Hair follicle dermal papilla cell (primary cell): Measurements from ENCODE around the gene FGFRL1. TPM values are rescaled to one million over a fixed set of nuclear protein-coding genes. Genes with fewer than 3 reads are reported as not detected.

ENCODE experiments used
- total RNA-seq: library from RNA; depleted of rRNA; stranded (reverse); fragments of >200 nt; gene quantifications from 2 replicates; pipeline ENCODE4 v1.2.3, GENCODE V29; 2012

FGFRL1 gene, protein sequence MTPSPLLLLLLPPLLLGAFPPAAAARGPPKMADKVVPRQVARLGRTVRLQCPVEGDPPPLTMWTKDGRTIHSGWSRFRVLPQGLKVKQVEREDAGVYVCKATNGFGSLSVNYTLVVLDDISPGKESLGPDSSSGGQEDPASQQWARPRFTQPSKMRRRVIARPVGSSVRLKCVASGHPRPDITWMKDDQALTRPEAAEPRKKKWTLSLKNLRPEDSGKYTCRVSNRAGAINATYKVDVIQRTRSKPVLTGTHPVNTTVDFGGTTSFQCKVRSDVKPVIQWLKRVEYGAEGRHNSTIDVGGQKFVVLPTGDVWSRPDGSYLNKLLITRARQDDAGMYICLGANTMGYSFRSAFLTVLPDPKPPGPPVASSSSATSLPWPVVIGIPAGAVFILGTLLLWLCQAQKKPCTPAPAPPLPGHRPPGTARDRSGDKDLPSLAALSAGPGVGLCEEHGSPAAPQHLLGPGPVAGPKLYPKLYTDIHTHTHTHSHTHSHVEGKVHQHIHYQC
- 20.6 and 20.9 TPM in 2 replicates for total RNA-seq

DNA sequence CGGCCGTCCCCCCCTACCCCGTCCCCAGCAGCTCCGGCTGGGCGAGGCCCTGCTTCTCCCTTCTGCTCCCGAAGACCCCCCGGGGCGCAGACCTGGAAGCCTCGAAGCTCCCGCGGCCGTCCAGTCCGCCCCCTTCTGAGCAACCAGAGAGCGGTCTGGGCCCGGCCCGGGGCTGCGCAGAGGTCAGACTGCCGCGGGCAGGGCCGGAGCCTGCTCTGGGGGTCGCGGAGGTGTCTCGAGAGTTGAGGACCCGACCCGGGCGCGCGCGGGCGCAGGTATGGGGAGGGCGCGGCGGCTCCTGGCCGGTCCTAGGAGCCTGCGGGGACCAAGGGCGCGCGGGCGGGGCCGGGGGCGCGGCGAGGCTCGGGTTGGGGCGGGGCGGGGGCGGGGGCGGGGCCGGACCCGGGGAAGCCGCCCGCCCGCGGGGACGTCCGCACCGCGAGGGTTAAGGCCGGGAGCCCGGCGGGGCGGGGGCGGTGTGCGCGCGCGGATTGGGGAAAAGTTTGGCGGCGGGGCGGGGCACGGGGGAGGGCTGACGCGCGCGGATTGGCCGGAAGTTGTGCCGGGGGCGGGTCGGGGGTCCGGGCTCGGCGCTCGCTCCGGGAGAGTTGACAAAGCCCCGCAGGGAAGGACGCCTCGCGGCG, at the start of gene FGFRL1:
Gene FGFRL1, plus strand, starts transcription at position 605 of the 644 bp plus-strand sequence. CDS start 860 bp downstream, outside the sequence.

DNA sequence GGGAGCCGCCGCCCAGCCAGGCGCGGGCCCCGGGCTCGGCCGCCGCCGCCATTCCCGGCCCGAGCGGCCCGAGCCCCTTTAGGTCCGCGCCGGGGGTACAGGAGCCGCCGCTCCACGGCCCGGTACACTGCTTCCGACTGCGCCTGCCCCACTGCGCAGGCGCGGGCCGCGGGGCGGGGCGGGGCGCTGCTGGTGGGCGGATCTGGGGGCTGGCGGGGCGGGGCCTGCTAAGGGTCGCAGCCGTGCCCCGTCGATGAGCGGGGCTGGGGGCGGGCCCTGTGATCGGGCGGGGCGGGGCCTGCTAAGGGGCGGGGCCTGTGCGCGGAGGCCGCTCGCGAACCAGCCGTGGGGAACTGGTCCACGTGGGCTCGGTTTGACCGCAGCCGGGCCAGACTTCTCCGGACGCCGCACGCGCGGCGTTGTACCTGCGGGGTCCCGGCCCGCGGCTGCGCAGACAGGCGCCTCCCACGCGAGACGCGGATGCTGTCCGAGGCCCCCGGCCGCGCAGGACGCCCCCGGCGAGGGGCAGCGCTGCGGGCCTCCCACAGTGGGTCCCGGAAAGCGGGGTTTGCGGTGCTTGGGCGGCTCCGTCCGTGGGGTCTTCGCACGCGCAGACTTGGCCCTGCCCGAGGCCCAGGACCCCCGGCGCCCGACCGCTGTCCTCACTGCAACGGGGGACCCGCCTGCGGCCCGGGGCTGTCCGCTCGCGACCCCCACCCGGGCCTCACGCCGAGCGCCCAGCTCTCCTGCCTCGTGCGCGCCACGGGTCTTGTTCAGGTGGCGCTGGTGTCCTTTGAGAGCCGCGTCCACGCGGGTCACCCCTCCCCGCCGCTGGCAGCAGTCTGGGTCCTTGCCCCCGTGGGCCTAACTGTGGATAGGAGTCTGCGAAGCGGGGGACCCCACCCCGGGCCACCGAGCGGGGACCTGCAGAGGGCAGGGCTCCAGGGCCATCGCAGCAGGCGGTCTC, 37.7 kb upstream of the FGFRL1 start, which contains the start of gene DGKQ:
Gene DGKQ, minus strand, starts transcription at position 139 of the 967 bp plus-strand sequence. Its CDS starts 87 bp downstream, at position 52.

DNA sequence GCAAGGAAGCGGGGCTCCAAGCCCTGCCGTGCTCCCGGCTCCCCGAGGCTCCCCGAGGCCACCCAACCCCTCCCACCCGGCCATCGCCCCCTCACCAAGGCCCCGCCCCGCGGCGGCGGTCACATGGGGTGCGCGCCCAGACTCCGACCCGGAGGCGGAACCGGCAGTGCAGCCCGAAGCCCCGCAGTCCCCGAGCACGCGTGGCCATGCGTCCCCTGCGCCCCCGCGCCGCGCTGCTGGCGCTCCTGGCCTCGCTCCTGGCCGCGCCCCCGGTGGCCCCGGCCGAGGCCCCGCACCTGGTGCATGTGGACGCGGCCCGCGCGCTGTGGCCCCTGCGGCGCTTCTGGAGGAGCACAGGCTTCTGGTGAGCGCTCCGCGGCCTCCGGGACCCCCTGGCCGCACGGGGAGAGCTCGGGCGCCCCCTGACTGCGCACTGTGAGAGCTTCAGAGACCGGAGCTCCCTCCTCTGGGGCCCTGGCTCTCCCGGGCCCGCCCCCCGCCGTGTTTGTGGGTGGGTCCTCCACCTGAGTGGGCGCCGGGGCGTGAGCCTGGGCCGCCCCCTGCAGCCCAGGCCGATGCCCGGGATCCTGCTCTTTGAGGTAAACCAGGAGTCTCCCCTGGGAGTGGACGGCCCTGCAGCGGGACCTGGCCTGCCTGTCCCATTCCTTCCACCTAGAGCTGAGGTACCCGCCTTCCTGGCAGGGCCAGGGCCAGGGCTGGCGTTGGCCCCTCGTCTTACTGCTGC, 24.4 kb upstream of the FGFRL1 start, which contains the start of gene IDUA:
Gene IDUA, plus strand, starts transcription at position 166 of the 745 bp plus-strand sequence. Its CDS starts 41 bp downstream, at position 207.

DNA sequence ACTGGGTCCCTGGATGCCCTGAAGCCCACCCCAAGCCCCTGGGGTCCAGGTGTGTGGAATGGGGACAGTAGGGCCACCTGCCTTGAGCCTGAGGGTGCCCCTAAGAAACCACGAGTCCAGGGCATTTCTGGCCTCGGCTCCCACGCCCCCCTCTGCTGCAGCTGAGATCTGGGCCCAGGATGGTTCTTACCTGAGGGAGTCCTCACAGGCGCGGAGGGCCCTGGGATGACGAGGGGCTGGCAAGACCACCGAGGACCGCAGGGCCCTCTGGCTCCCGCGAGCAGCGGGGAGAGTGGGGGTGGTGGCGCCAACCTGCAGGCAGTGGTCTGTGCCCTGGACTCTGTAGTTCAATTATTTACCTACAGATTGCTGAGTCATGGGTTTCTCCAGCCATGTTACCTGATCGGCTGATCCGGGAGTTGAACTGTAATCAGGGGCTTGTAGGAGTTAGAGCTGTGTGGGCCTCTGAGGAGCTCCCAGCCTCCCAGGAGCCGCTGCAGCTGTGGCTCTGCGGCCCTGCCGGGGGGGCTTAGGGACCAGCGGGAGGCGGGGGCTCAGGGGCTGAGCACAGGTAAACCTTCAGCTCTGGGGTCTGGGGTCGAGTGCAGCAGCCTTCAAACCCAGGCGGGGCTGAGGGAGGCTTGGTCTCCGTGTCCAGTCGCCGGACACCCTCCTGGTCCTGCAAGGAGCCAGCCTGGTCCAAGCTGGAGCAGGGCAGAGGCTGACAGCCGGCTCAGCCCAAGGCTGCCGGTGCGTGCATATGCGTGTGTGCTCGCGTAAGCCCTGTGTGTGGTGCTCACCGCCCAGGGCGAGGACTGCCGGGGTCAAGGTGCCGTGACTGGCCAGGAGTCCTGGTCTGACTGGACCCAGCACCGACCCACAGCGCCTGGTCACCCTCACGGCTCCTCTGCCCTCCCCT, 18.1 kb upstream of the FGFRL1 start, which contains the start of gene SLC26A1:
Gene SLC26A1, minus strand, starts transcription at position 294 of the 919 bp plus-strand sequence. CDS start 1,701 bp downstream, outside the sequence.

Other genes with a start within 250 kb of the FGFRL1 start
- gene CPLX1, start 185.5 kb upstream of the FGFRL1 start, total RNA-seq = not detected in 2 replicates
- 64.0 and 67.3 TPM in 2 replicates for gene GAK, start 79.3 kb upstream of the FGFRL1 start, total RNA-seq
- gene TMEM175, start 79.2 kb upstream of the FGFRL1 start, total RNA-seq = 13.3 and 15.1 TPM in 2 replicates
- gene DGKQ, start 38.1 kb upstream of the FGFRL1 start, total RNA-seq = 12.5 and 17.7 TPM in 2 replicates
- gene IDUA, start 24.6 kb upstream of the FGFRL1 start, total RNA-seq = 15.8 and 19.6 TPM in 2 replicates
- 0.16 and 0.36 TPM in 2 replicates for gene SLC26A1, start 18.2 kb upstream of the FGFRL1 start, total RNA-seq
- 1.6 and 3.4 TPM in 2 replicates for gene RNF212, start 101.9 kb downstream of the FGFRL1 start, total RNA-seq
- 226 and 238 TPM in 2 replicates for gene SPON2, start 161.0 kb downstream of the FGFRL1 start, total RNA-seq
- gene CTBP1, start 237.5 kb downstream of the FGFRL1 start, total RNA-seq = 316 and 395 TPM in 2 replicates